SK-N-SH (cell line): Measurements from ENCODE around the gene AOAH. TPM values are rescaled to one million over a fixed set of nuclear protein-coding genes. Genes with fewer than 3 reads are reported as not detected.

ENCODE experiments used
- CTCF ChIA-PET: fragments of 300-600, 350-600 bp; formaldehyde crosslinking; extraction: SDS; loops from one replicate; lab custom pipeline; 2021; lab: Yijun Ruan, JAX
- POLR2A ChIA-PET: fragments of 350-600 bp; sonication (Branson Sonifier 250); formaldehyde crosslinking; extraction: SDS; loops from one replicate; lab custom pipeline; 2020; ENCODE audit warnings: antibody characterized with exemption, inconsistent platforms; lab: Yijun Ruan, JAX
- DNase-seq: peaks from one replicate; pipeline ENCODE4 v3.0.0; 2012
- H2AFZ ChIP-seq: fragments of 200-600 bp; sonication (generic); 2 replicates; pipeline ENCODE4 v1.8.1; 2016; ENCODE audit warnings: antibody characterized with exemption, mild to moderate bottlenecking, low read depth
- H3F3A ChIP-seq: fragments of 200-600 bp; sonication (generic); replicated peaks from 2 replicates; pipeline ENCODE3; 2016; ENCODE audit warnings: antibody characterized with exemption, mild to moderate bottlenecking; ENCODE audit not compliant: insufficient read depth
- H3K27ac ChIP-seq, 2 experiments: fragments of 200-500 bp in 1 of 2; fragments of 200-600 bp in 1 of 2; sonication (Bioruptor generic) in 1 of 2; sonication (generic), shearing (Covaris generic) in 1 of 2; 2 replicates each; pipeline versions ENCODE4 v1.5.1 to v1.6.1; 2014 to 2016; ENCODE audit warnings: low read depth in 2 of 2, inconsistent platforms in 1 of 2, low read length in 1 of 2, mild to moderate bottlenecking in 1 of 2, mixed read lengths in 1 of 2
- H3K27me3 ChIP-seq: fragments of 200-600 bp; sonication (generic), shearing (Covaris generic); 2 replicates; pipeline ENCODE4 v1.6.1; 2016; ENCODE audit warnings: mixed run types; ENCODE audit not compliant: insufficient read depth
- H3K36me3 ChIP-seq, 2 experiments: fragments of 200-500 bp in 1 of 2; fragments of 200-600 bp in 1 of 2; sonication (Bioruptor generic) in 1 of 2; sonication (generic) in 1 of 2; replicated peaks in 1 of 2; 2 replicates each; pipeline versions ENCODE3 to v1.5.1; 2014 to 2016; ENCODE audit warnings: low read length in 1 of 2, mild to moderate bottlenecking in 1 of 2; ENCODE audit not compliant: insufficient read depth in 2 of 2, control insufficient read depth in 1 of 2
- H3K4me1 ChIP-seq, 2 experiments: fragments of 200-500 bp in 1 of 2; fragments of 200-600 bp in 1 of 2; sonication (Bioruptor generic) in 1 of 2; sonication (generic), shearing (Covaris generic) in 1 of 2; 2 replicates each; pipeline versions ENCODE4 v1.5.1 to v1.6.1; 2014 to 2016; ENCODE audit warnings: low read depth in 1 of 2, low read length in 1 of 2, mixed run types in 1 of 2; ENCODE audit not compliant: insufficient read depth in 2 of 2, control insufficient read depth in 1 of 2
- H3K4me2 ChIP-seq: fragments of 200-600 bp; sonication (generic), shearing (Covaris generic); 2 replicates; pipeline ENCODE4 v1.6.1; 2017; ENCODE audit warnings: mixed run types
- H3K4me3 ChIP-seq, 2 experiments: fragments of 200-500 bp in 1 of 2; fragments of 200-600 bp in 1 of 2; sonication (Bioruptor generic) in 1 of 2; sonication (generic), shearing (Covaris generic) in 1 of 2; 2 replicates each; pipeline versions ENCODE4 v1.5.1 to v1.8.1; 2014 to 2016; ENCODE audit warnings: low read depth in 2 of 2, inconsistent platforms in 1 of 2, low read length in 1 of 2, mild to moderate bottlenecking in 1 of 2, mixed read lengths in 1 of 2, moderate library complexity in 1 of 2
- H3K79me2 ChIP-seq: fragments of 200-600 bp; sonication (generic); 2 replicates; pipeline ENCODE4 v1.8.1; 2017; ENCODE audit warnings: mild to moderate bottlenecking; ENCODE audit not compliant: insufficient read depth
- H3K9ac ChIP-seq: fragments of 200-600 bp; sonication (generic); 2 replicates; pipeline ENCODE4 v1.6.1; 2017; ENCODE audit warnings: mixed run types
- H3K9me2 ChIP-seq: fragments of 200-600 bp; sonication (generic); 2 replicates; pipeline ENCODE4 v1.6.1; 2017; ENCODE audit warnings: mixed run types
- H3K9me3 ChIP-seq: fragments of 200-600 bp; sonication (generic); 2 replicates; pipeline ENCODE4 v1.6.1; 2017; ENCODE audit warnings: mixed run types, mild to moderate bottlenecking, moderate library complexity
- H4K20me1 ChIP-seq: fragments of 200-600 bp; sonication (generic); 2 replicates; pipeline ENCODE4 v1.6.1; 2017; ENCODE audit warnings: mild to moderate bottlenecking, mixed run types; ENCODE audit not compliant: insufficient read depth
- CHD2 ChIP-seq: fragments of 150-350 bp; IDR thresholded peaks from 2 replicates; pipeline ENCODE4 v1.6.1; 2018; ENCODE audit warnings: low read length; ENCODE audit not compliant: partially characterized antibody
- CTCF ChIP-seq: fragments of 200-600 bp; sonication (generic); IDR thresholded peaks from 2 replicates; pipeline ENCODE4 v1.6.1; 2017; ENCODE audit warnings: antibody characterized with exemption, mild to moderate bottlenecking, moderate library complexity
- ELF1 ChIP-seq: IDR thresholded peaks from 2 replicates; pipeline ENCODE4 v1.4.0; 2012
- EP300 ChIP-seq, 2 experiments: IDR thresholded peaks; 2 replicates each; pipeline versions ENCODE4 v1.4.0 to v1.6.1; 2012; ENCODE audit warnings: borderline replicate concordance in 1 of 2, low read depth in 1 of 2, low read length in 1 of 2
- EZH2phosphoT487 ChIP-seq: fragments of 200-600 bp; sonication (generic); IDR thresholded peaks from 2 replicates; pipeline ENCODE4 v1.6.1; 2017; ENCODE audit warnings: low read depth, mixed run types, mild to moderate bottlenecking, antibody characterized with exemption, moderate library complexity, borderline replicate concordance
- FOSL2 ChIP-seq: IDR thresholded peaks from 2 replicates; pipeline ENCODE4 v1.4.0; 2012; ENCODE audit warnings: low read depth, mild to moderate bottlenecking, moderate library complexity, borderline replicate concordance
- FOXJ3 ChIP-seq: sonication (generic); formaldehyde crosslinking; IDR thresholded peaks from 2 replicates; pipeline ENCODE4 v1.5.1; 2020; ENCODE audit warnings: mild to moderate bottlenecking, missing genetic modification reagents
- FOXM1 ChIP-seq: IDR thresholded peaks from 2 replicates; pipeline ENCODE4 v1.4.0; 2012; ENCODE audit warnings: low read depth, mild to moderate bottlenecking
- GABPA ChIP-seq: IDR thresholded peaks from 2 replicates; pipeline ENCODE4 v1.4.0; 2012; ENCODE audit warnings: low read depth, mild to moderate bottlenecking
- JUND ChIP-seq: IDR thresholded peaks from 2 replicates; pipeline ENCODE4 v1.4.0; 2012
- MEF2A ChIP-seq: IDR thresholded peaks from 2 replicates; pipeline ENCODE4 v1.4.0; 2012; ENCODE audit warnings: low read depth, borderline replicate concordance
- MXI1 ChIP-seq: IDR thresholded peaks from 2 replicates; pipeline ENCODE4 v1.6.1; 2012; ENCODE audit warnings: mild to moderate bottlenecking, low read depth, low read length, improper control_type of control experiment
- POLR2AphosphoS5 ChIP-seq: IDR thresholded peaks from 2 replicates; pipeline ENCODE4 v1.6.1; 2012; ENCODE audit warnings: low read depth, low read length
- RAD21 ChIP-seq: IDR thresholded peaks from 2 replicates; pipeline ENCODE4 v1.6.1; 2012; ENCODE audit warnings: mild to moderate bottlenecking, low read length
- RCOR1 ChIP-seq: fragments of 150-350 bp; IDR thresholded peaks from 2 replicates; pipeline ENCODE4 v1.6.1; 2017; ENCODE audit warnings: antibody characterized with exemption, low read length
- RFX5 ChIP-seq: IDR thresholded peaks from 2 replicates; pipeline ENCODE4 v1.6.1; 2012; ENCODE audit warnings: mild to moderate bottlenecking, improper control_type of control experiment, low read length
- RXRA ChIP-seq: IDR thresholded peaks from 2 replicates; pipeline ENCODE4 v1.4.0; 2012; ENCODE audit warnings: low read depth, mild to moderate bottlenecking, borderline replicate concordance
- TAF1 ChIP-seq: IDR thresholded peaks from 2 replicates; pipeline ENCODE4 v1.6.1; 2012; ENCODE audit warnings: low read depth, mild to moderate bottlenecking, low read length, moderate library complexity, borderline replicate concordance
- TCF12 ChIP-seq: IDR thresholded peaks from 2 replicates; pipeline ENCODE4 v1.4.0; 2012
- TEAD4 ChIP-seq: IDR thresholded peaks from 2 replicates; pipeline ENCODE4 v1.4.0; 2012; ENCODE audit warnings: mild to moderate bottlenecking, borderline replicate concordance; ENCODE audit not compliant: insufficient read depth
- YY1 ChIP-seq: IDR thresholded peaks from 2 replicates; pipeline ENCODE4 v1.4.0; 2012; ENCODE audit warnings: low read depth, mild to moderate bottlenecking
- ZBTB33 ChIP-seq: IDR thresholded peaks from 2 replicates; pipeline ENCODE4 v1.4.0; 2012; ENCODE audit warnings: low read depth, borderline replicate concordance
- WGBS: methylation state at CpG from one replicate; pipeline ENCODE4 v1.1.6; 2017; ENCODE audit warnings: low lambda C conversion rate; 5-methylcytosine and 5-hydroxymethylcytosine counted together
- polyA plus RNA-seq, 3 experiments: library from polyadenylated mRNA; depleted of rRNA; stranded (reverse); fragments of >200 nt; gene quantifications; 2 replicates each; pipeline ENCODE4 v1.2.3, GENCODE V29; 2012

Gene AOAH
- polyA plus RNA-seq, 1 of the 3 experiments (the other 2 are of a cell fraction) = not detected

GRCh38 chr7:36637417-36637816 lies 86.9 kb downstream of the AOAH start:
- Histone ChIP-seq H3K36me3 (no peaks in the 10 kb centered on the region), H2AFZ (no peak overlapping the region), H3K79me2 (no peaks in the 10 kb centered on the region), H3K27me3 (peaks cover 17% of the 10 kb centered on the region; the same call in 1 of the 2 replicates), H3K9ac (no peak overlapping the region), H3K4me3 (no peak overlapping the region), H3K4me1 (no peaks in the 10 kb centered on the region; a peak in 1 of 4 replicates), H3K27ac (no peak overlapping the region), H3K9me3 (no peaks in the 10 kb centered on the region), H3F3A (no peaks in the 10 kb centered on the region), H3K4me2 (no peak overlapping the region), H3K9me2 (no peaks in the 10 kb centered on the region), H4K20me1 (no peaks in the 10 kb centered on the region)
- 66% methylated on average over 4 of the region's 4 CpGs for whole genome bisulfite sequencing
- no peak for DNase-seq
- ChIA-PET POLR2A (no interaction called here), CTCF (interaction anchor here (1.0 kb wide), 1 partner anchor 16 kb away, joined by 3 read pairs; no protein-coding TSS in a partner anchor)
- no peak for TF ChIP-seq TEAD4
- TF ChIP-seq CHD2 = no peak
- TF ChIP-seq ZBTB33 = no peak
- no peak for TF ChIP-seq FOXJ3 (CRISPR knock-in tag)
- TF ChIP-seq MXI1 = no peak
- TF ChIP-seq RCOR1 = no peak
- TF ChIP-seq RXRA = no peak
- no peak for TF ChIP-seq JUND
- TF ChIP-seq RAD21 = no peak
- TF ChIP-seq CTCF = no peak
- no peak for TF ChIP-seq FOXM1

GRCh38 chr7:36636126-36636525 lies 88.2 kb downstream of the AOAH start:
- H3K9ac ChIP-seq = no peak overlapping the region
- ChIA-PET CTCF (interaction anchor here (1.0 kb wide), 1 partner anchor 149 kb away, joined by 4 read pairs; no protein-coding TSS in a partner anchor), POLR2A (no interaction called here)
- H3K4me1 ChIP-seq = no peaks in the 10 kb centered on the region; a peak in 1 of 4 replicates
- H3K27ac ChIP-seq = no peak overlapping the region
- H3K27me3 ChIP-seq = peaks cover 23% of the 10 kb centered on the region; the same call in 1 of the 2 replicates
- no peaks in the 10 kb centered on the region for H3K79me2 ChIP-seq
- no peak for DNase-seq
- no peak overlapping the region for H2AFZ ChIP-seq
- no peak overlapping the region for H3K4me3 ChIP-seq
- H3K36me3 ChIP-seq = no peaks in the 10 kb centered on the region
- no peaks in the 10 kb centered on the region for H3K9me2 ChIP-seq
- H3K9me3 ChIP-seq = no peaks in the 10 kb centered on the region
- H3K4me2 ChIP-seq = no peak overlapping the region
- no peaks in the 10 kb centered on the region for H3F3A ChIP-seq
- WGBS = 64% methylated on average over 5 of the region's 5 CpGs
- TF ChIP-seq FOXM1 (no peak), RFX5 (no peak), TCF12 (no peak), JUND (no peak), EZH2phosphoT487 (no peak), TAF1 (no peak), YY1 (no peak), FOSL2 (no peak), MXI1 (no peak), ELF1 (no peak), GABPA (no peak), RXRA (no peak), TEAD4 (no peak), RCOR1 (no peak), MEF2A (no peak), EP300 (IDR thresholded peaks at IDR 0.05; ENCODE audit: borderline replicate concordance in 1 of 2, low read depth in 1 of 2, low read length in 1 of 2) (no peak), CTCF (no peak), POLR2AphosphoS5 (no peak), RAD21 (no peak)
- no peaks in the 10 kb centered on the region for H4K20me1 ChIP-seq
